Choroid plexus epithelial cell (primary cell): ENCODE results near the gene SULT6B1.
"Not testable (repeated sequence)": the region's sequence is repeated elsewhere in the genome, so short reads cannot be mapped to it uniquely, and the experiment has no call there.

Experiments
- DNase-seq: peaks from one replicate; pipeline ENCODE4 v3.0.0-alpha.2; 2010; ENCODE audit warnings: low read depth
- H3K4me3 ChIP-seq: 2 replicates; pipeline ENCODE4 v1.5.1; 2011; ENCODE audit warnings: low read depth, mild to moderate bottlenecking, control low read depth, low read length, moderate library complexity
- TF ChIP-seq, protein P1 (sequence below): conservative IDR thresholded peaks from 2 replicates; pipeline ENCODE4 v1.5.1; 2011; ENCODE audit warnings: low read depth, mild to moderate bottlenecking, control low read depth, inconsistent platforms, low read length, moderate library complexity

SULT6B1 gene

DNA sequence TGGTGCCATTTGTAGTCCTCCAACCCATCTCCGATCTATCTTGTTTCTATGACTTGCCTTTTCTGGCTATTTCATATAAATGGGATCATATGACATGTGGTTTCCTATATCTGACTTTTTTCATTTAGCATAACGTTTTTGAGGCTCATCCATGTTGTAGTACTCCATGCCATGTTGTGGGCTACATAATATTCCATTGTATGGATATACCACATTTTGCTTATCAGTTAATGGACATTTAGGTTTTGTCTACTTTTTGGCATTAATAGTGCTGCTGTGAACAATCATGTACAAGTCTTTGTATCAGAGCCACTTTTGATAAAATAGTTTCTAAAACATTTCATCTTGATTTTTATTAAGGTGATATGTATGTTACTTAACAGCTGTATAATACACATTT, 15.2 kb upstream of the SULT6B1 start:
- DNase-seq = no peak
- no peak overlapping the region for H3K4me3 ChIP-seq
- TF ChIP-seq, protein P1, sequence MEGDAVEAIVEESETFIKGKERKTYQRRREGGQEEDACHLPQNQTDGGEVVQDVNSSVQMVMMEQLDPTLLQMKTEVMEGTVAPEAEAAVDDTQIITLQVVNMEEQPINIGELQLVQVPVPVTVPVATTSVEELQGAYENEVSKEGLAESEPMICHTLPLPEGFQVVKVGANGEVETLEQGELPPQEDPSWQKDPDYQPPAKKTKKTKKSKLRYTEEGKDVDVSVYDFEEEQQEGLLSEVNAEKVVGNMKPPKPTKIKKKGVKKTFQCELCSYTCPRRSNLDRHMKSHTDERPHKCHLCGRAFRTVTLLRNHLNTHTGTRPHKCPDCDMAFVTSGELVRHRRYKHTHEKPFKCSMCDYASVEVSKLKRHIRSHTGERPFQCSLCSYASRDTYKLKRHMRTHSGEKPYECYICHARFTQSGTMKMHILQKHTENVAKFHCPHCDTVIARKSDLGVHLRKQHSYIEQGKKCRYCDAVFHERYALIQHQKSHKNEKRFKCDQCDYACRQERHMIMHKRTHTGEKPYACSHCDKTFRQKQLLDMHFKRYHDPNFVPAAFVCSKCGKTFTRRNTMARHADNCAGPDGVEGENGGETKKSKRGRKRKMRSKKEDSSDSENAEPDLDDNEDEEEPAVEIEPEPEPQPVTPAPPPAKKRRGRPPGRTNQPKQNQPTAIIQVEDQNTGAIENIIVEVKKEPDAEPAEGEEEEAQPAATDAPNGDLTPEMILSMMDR = no peak

DNA sequence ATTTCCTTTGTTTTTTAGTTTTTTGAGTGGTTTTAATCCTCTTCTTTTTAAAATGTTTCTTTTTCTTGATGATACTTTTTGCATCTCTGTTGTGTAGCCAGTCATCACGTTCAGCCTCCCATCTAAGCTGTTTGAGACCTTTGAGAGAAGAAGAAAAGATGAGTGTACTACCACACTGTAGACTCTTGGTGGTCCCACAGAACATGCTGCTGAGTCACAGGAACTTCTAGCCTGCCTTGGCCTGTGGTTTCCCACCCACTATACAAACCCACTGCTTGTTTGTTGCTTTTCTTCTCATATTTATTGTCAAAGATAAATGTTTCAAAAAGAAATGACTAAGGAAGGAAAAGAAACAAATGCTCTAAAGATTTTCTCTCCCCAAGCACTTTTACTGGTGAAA, 13.3 kb upstream of the SULT6B1 start:
- TF ChIP-seq, protein P1 = no peak
- DNase-seq = peak; percentile 31
- H3K4me3 ChIP-seq = no peak overlapping the region

DNA sequence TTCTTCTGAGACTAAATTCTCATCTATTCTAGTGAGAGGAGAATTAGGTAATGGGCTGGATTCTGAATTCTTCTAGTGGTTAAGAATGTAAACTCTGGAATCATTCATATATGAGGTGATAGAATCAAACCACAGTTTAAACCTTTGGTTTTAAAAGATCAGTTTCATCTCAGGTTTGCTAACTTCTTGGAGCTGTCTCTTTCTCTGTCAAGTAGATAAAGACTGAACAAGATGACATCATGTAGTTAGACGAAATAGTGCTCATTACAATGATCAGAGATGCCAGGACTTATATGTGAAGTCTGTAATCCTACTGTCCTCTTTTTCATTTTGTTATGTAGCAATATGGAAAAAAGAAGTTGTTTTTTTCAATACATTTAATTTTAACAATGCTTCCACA, 12.7 kb upstream of the SULT6B1 start:
- no peak overlapping the region for H3K4me3 ChIP-seq
- peak; percentile 30 for DNase-seq
- TF ChIP-seq, protein P1 = no peak

DNA sequence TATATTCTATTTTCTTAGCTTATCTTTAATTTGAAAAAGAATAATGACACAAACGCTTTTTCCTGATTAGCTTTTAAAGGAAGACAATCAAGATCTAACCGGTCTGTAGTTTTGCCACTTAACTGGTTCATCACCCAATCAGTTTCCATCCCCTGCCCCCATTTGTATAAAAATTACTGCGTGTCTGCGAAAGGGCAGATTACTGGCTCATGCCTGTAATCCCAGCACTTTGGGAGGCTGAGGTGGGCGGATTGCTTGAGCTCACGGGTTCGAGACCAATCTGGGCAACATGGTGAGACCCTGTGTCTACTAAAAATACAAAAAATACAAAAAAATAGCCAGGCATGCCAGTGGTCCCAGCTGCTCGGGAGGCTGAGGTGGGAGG, 10.2 kb upstream of the SULT6B1 start:
- no peak for DNase-seq
- TF ChIP-seq, protein P1 = no peak
- H3K4me3 ChIP-seq = no peak overlapping the region

DNA sequence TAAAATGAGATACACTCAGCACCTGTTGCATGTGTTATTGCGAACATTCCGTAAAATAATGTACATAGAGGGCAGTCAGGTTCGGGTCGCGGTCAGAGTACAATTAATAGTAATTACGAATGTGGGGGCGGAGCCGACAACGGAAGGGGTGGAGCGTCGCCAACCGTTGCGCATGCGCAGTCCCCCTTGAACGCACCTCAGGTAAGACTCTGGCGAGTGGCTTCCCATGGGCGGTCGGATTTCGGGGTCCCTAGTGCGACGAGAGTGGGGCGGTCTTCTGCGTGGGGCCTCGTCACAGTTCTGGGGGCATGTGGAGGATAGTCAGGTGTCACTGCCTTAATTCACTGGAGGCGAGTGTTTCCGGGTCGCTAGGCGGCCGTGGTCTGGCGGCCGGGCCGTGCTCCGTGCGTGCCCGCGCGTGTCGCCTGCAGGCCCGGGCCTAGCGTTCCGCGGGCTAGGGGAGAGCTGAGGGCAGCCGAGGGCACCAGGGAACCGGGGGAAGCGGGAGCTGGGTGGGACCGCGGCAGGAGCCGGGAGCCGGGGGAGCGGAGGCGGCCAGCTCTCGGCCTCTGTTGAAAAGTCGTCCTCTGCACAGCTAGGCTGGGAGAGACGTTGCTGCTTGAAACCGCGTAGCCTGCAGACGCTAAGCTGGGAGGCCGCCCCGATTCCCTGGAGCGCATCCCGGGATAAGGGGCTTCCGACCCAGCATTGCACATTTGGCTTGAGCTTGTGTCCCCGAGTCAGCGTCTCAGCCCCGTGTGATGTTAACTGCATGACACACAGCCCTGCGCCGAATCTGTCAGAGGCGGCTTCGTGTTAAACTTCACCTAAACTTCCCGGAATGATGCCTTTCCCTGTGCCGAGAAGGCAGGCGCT, 8.1 kb upstream of the SULT6B1 start, which contains the start of gene CEBPZOS:
Gene CEBPZOS (plus strand): TSS at position 177 of the 876 bp plus-strand sequence. CDS start 3,209 bp downstream, outside the sequence.
- peak within 1 kb of the TSS; percentile 94 for H3K4me3 ChIP-seq
- DNase-seq = peak; percentile 83
- TF ChIP-seq, protein P1 = peak; percentile 6

DNA sequence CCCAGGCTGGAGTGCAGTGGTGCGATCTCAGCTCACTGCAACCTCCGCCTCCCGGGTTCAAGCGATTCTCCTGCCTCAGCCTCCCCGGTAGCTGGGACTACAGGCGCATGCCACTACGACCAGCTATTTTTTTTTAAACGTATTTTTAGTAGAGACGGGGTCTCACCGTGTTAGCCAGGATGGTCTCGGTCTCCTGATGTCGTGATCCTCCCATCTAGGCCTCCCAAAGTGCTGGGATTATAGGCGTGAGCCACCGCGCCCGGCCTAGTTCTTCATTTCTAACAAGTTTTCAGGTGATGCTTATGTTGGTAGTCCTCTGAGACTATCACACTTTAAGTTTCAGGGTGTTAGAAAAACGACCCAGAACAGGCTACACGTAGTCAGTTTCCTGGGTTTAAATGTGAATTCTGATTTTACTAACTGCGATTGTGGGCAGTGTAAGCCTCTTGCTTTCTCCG, 7.4 kb upstream of the SULT6B1 start:
- not testable (repeated sequence) for DNase-seq

DNA sequence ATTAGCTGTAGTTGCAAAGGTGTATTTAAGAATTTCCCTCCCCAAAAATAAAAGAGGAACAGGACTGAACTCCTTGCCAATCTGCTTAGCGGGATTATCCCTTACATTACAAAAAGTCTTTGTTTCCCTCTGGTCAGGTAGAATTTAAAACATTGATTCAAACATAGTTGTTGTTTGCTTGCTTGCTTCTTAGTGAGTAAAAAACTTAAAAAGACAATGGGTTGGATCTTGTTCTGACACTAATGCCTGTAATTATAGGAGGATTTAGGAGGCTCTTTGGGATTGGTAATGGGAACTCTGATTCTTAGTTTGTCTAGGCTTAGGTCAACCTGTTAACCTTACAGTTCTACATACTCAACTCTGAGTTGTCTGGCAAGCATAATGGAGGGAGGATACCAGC, 4.1 kb upstream of the SULT6B1 start:
- no peak overlapping the region for H3K4me3 ChIP-seq
- TF ChIP-seq, protein P1 = no peak

More for the DNA sequence above, 7.4 kb upstream of the SULT6B1 start:
- H3K4me3 ChIP-seq = peak overlapping the region; percentile 94

More for the DNA sequence above, 4.1 kb upstream of the SULT6B1 start:
- DNase-seq = no peak
